IMR-90 (cell line): ENCODE measurements around the gene METTL4. TPM values are rescaled to one million over a fixed set of nuclear protein-coding genes. Genes with fewer than 3 reads are reported as not detected.

Source experiments
- ATAC-seq: fragments of 200-7000 bp; cut with Tn5 transposase; 2 replicates; pipeline ENCODE4 v1.9.1; 2020; ENCODE audit warnings: low read depth, mild to moderate bottlenecking, moderate library complexity
- BruUV-seq: library from RNA; stranded (reverse); fragments of 400-500 nt; replicated peaks from 2 replicates; lab custom pipeline; 2021; lab: Mats Ljungman, UMichigan
- CTCF ChIA-PET: fragments of 300-600 bp; formaldehyde crosslinking; extraction: SDS; loops from one replicate; lab custom pipeline; 2021; ENCODE audit warnings: antibody characterized with exemption; lab: Yijun Ruan, JAX
- POLR2A ChIA-PET: fragments of 300-600 bp; sonication (Branson Sonifier 250); formaldehyde crosslinking; loops from one replicate; lab custom pipeline; 2022; ENCODE audit warnings: antibody characterized with exemption; ENCODE audit not compliant: unreplicated experiment; lab: Charles Lee
- DNase-seq: peaks from one replicate; pipeline ENCODE4 v3.0.0; 2013
- H2AFZ ChIP-seq: replicated peaks from 2 replicates; pipeline ENCODE3; 2013; ENCODE audit warnings: low read length, mild to moderate bottlenecking; ENCODE audit not compliant: poor library complexity
- H2AK5ac ChIP-seq: 2 replicates; pipeline ENCODE4 v1.6.1; 2013; ENCODE audit warnings: low read depth, low read length, inconsistent platforms
- H2AK9ac ChIP-seq: replicated peaks from 2 replicates; pipeline ENCODE3; 2013; ENCODE audit warnings: mild to moderate bottlenecking, low read depth, low read length, moderate library complexity; ENCODE audit not compliant: poor library complexity
- H2BK120ac ChIP-seq: 2 replicates; pipeline ENCODE4 v1.6.1; 2013; ENCODE audit warnings: low read depth, low read length, inconsistent platforms
- H2BK15ac ChIP-seq: 3 replicates; pipeline ENCODE4 v1.6.1; 2013; ENCODE audit warnings: low read depth, low read length, inconsistent platforms
- H2BK20ac ChIP-seq: 2 replicates; pipeline ENCODE4 v1.6.1; 2013; ENCODE audit warnings: low read depth, mild to moderate bottlenecking, inconsistent platforms, low read length, moderate library complexity
- H2BK5ac ChIP-seq: 2 replicates; pipeline ENCODE4 v1.6.1; 2013; ENCODE audit warnings: mild to moderate bottlenecking, low read depth, low read length, inconsistent platforms; ENCODE audit not compliant: poor library complexity, severe bottlenecking
- H3K14ac ChIP-seq: replicated peaks from 2 replicates; pipeline ENCODE4 v1.6.1; 2013; ENCODE audit warnings: low read depth, low read length, inconsistent platforms
- H3K18ac ChIP-seq: 2 replicates; pipeline ENCODE4 v1.6.1; 2013; ENCODE audit warnings: low read depth, low read length, control low read depth
- H3K23ac ChIP-seq: 2 replicates; pipeline ENCODE4 v1.6.1; 2013; ENCODE audit warnings: low read depth, low read length, inconsistent platforms
- H3K27ac ChIP-seq: 2 replicates; pipeline ENCODE4 v1.5.1; 2013; ENCODE audit warnings: mild to moderate bottlenecking, control low read depth, low read length; ENCODE audit not compliant: insufficient read depth
- H3K27me3 ChIP-seq: 2 replicates; pipeline ENCODE4 v1.6.1; 2013; ENCODE audit warnings: low read length; ENCODE audit not compliant: control insufficient read depth, insufficient read depth
- H3K36me3 ChIP-seq: 2 replicates; pipeline ENCODE4 v1.6.1; 2013; ENCODE audit warnings: low read length, mixed read lengths; ENCODE audit not compliant: control insufficient read depth, insufficient read depth
- H3K4ac ChIP-seq: 2 replicates; pipeline ENCODE4 v1.6.1; 2013; ENCODE audit warnings: low read depth, low read length, inconsistent platforms
- H3K4me1 ChIP-seq: 2 replicates; pipeline ENCODE4 v1.6.1; 2013; ENCODE audit warnings: low read length, mixed read lengths; ENCODE audit not compliant: control insufficient read depth, insufficient read depth
- H3K4me2 ChIP-seq: 2 replicates; pipeline ENCODE4 v1.6.1; 2013; ENCODE audit warnings: low read depth, mild to moderate bottlenecking, control low read depth, low read length, moderate library complexity
- H3K4me3 ChIP-seq: 2 replicates; pipeline ENCODE4 v1.5.1; 2013; ENCODE audit warnings: low read depth, mild to moderate bottlenecking, control low read depth, low read length, moderate library complexity; ENCODE audit not compliant: insufficient read depth
- H3K56ac ChIP-seq: 2 replicates; pipeline ENCODE4 v1.6.1; 2013; ENCODE audit warnings: low read length, inconsistent platforms; ENCODE audit not compliant: insufficient read depth; ENCODE audit errors: extremely low read depth
- H3K79me1 ChIP-seq, 2 experiments: 2 replicates each; pipeline ENCODE4 v1.6.1; 2013; ENCODE audit warnings: low read length in 2 of 2, inconsistent platforms in 1 of 2, low read depth in 1 of 2
- H3K9ac ChIP-seq: 2 replicates; pipeline ENCODE4 v1.6.1; 2013; ENCODE audit warnings: low read depth, low read length, control low read depth
- H3K9me1 ChIP-seq: 2 replicates; pipeline ENCODE4 v1.6.1; 2013; ENCODE audit warnings: low read length, inconsistent platforms; ENCODE audit not compliant: insufficient read depth
- H3K9me3 ChIP-seq: 2 replicates; pipeline ENCODE4 v1.6.1; 2013; ENCODE audit warnings: low read length; ENCODE audit not compliant: control insufficient read depth, insufficient read depth
- H4K20me1 ChIP-seq: 2 replicates; pipeline ENCODE4 v1.6.1; 2013; ENCODE audit warnings: low read length, inconsistent platforms; ENCODE audit not compliant: insufficient read depth
- H4K5ac ChIP-seq: 2 replicates; pipeline ENCODE4 v1.6.1; 2013; ENCODE audit warnings: mild to moderate bottlenecking, low read depth, low read length, control low read depth
- H4K8ac ChIP-seq, 2 experiments: 2 replicates each; pipeline ENCODE4 v1.6.1; 2013; ENCODE audit warnings: low read depth in 2 of 2, low read length in 2 of 2, control low read depth in 1 of 2, inconsistent platforms in 1 of 2
- H4K91ac ChIP-seq: 2 replicates; pipeline ENCODE4 v1.6.1; 2013; ENCODE audit warnings: low read depth, low read length, inconsistent platforms; ENCODE audit not compliant: insufficient read depth
- BHLHE40 ChIP-seq: fragments of 150-350 bp; IDR thresholded peaks from 2 replicates; pipeline ENCODE4 v1.6.1; 2016; ENCODE audit warnings: mild to moderate bottlenecking, low read depth, low read length
- CEBPB ChIP-seq: IDR thresholded peaks from 2 replicates; pipeline ENCODE4 v1.6.1; 2012; ENCODE audit warnings: low read depth, low read length, improper control_type of control experiment
- CHD1 ChIP-seq: IDR thresholded peaks from 2 replicates; pipeline ENCODE4 v1.6.1; 2012; ENCODE audit warnings: low read depth, low read length, improper control_type of control experiment
- FOS ChIP-seq: fragments of 150-350 bp; IDR thresholded peaks from 2 replicates; pipeline ENCODE4 v1.6.1; 2016; ENCODE audit warnings: low read depth, low read length
- MAFK ChIP-seq: IDR thresholded peaks from 2 replicates; pipeline ENCODE4 v1.6.1; 2012; ENCODE audit warnings: low read depth, low read length, improper control_type of control experiment
- MXI1 ChIP-seq: IDR thresholded peaks from 2 replicates; pipeline ENCODE4 v1.6.1; 2012; ENCODE audit warnings: low read depth, mild to moderate bottlenecking, low read length, moderate library complexity, borderline replicate concordance
- NFE2L2 ChIP-seq: fragments of 150-350 bp; IDR thresholded peaks from 2 replicates; pipeline ENCODE4 v1.6.1; 2016; ENCODE audit warnings: low read depth, mild to moderate bottlenecking, low read length
- RCOR1 ChIP-seq: IDR thresholded peaks from 2 replicates; pipeline ENCODE4 v1.6.1; 2012; ENCODE audit warnings: mild to moderate bottlenecking, low read length, improper control_type of control experiment; ENCODE audit not compliant: insufficient replicate concordance
- SMC3 ChIP-seq: fragments of 150-350 bp; IDR thresholded peaks from 2 replicates; pipeline ENCODE4 v1.6.1; 2016; ENCODE audit warnings: low read depth, mild to moderate bottlenecking, antibody characterized with exemption, low read length, moderate library complexity
- USF2 ChIP-seq: fragments of 150-350 bp; IDR thresholded peaks from 2 replicates; pipeline ENCODE4 v1.6.1; 2017; ENCODE audit warnings: mild to moderate bottlenecking, antibody characterized with exemption, low read length, low read depth
- WGBS, 2 experiments: methylation state at CpG; one replicate each; pipeline versions ENCODE4 v1.1.5 to v1.1.7; 2013; ENCODE audit warnings: missing lambda C conversion rate in 2 of 2; ENCODE audit not compliant: insufficient read length in 1 of 2; ENCODE audit errors: extremely low coverage in 2 of 2; 5-methylcytosine and 5-hydroxymethylcytosine counted together
- dilution Hi-C: fragments of 300-500 bp; cut with HindIII; formaldehyde crosslinking; loops from one replicate; pipeline ENCODE4 v1.14.3; 2018; ENCODE audit warnings: low sequenced_read_pairs; ENCODE audit not compliant: unreplicated experiment
- in situ Hi-C: fragments of 300-500 bp; cut with MboI; formaldehyde crosslinking; loops from 3 replicates; pipeline ENCODE4 v1.14.3; 2019; ENCODE audit warnings: low sequenced_read_pairs, inconsistent platforms, mixed read lengths
- intact Hi-C: fragments of 100-400 bp; cut with micrococcal nuclease; formaldehyde crosslinking; loops from 2 replicates; pipeline ENCODE4 v1.10.0; 2022
- polyA plus RNA-seq, 3 experiments: library from polyadenylated mRNA; depleted of rRNA; stranded (reverse); fragments of >200 nt; gene quantifications; 2 replicates each; pipeline ENCODE4 v1.2.3, GENCODE V29; 2012; ENCODE audit warnings: low replicate concordance in 1 of 3
- total RNA-seq: library from RNA; depleted of rRNA; stranded (reverse); fragments of >200 nt; gene quantifications from 2 replicates; pipeline ENCODE4 v1.2.3, GENCODE V29; 2012
- TF ChIP-seq, protein P1 (sequence below): conservative IDR thresholded peaks from 2 replicates; pipeline ENCODE4 v1.5.1; 2012; ENCODE audit warnings: mild to moderate bottlenecking, low read depth, low read length, improper control_type of control experiment

The METTL4 gene
- total and polyA plus RNA-seq, 2 of the 4 experiments (the other 2 are of a cell fraction) = 4.9 to 5.4 TPM

DNA sequence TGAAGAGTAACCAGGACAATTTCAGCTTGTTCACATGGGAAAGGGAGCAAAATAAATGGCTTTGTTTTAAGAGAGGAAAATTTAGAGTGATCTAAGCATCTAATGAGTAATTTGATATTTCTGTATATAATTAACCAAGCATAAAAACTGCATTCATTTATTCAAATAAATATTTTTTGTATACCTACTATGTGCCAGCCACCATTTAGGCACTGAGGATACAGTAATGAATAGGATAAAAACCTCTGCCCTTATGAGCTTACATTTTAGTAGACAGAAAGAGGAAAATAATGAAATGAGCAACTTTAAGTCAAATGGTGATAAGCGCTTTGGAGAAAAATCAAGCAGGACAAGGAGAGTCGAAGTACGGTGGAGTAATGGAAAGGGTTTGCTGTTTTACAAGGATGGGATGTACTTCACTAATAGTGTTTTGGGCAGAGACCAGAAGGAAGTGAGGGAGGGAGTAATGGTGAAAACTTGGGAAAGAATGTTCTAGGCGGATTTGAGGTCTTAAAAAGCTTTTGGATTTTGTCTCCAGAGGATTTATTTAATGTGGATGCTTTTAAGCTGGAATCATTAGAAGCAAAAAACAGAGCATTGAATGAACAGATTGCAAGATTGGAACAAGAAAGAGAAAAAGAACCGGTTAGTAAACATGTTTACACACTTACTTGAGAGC, 17.5 kb upstream of the METTL4 start:
- POLR2A ChIA-PET = no interaction called here

More for the DNA sequence above, 17.5 kb upstream of the METTL4 start:
- no peaks in the 10 kb centered on the region for H3K27me3 ChIP-seq
- H3K9me3 ChIP-seq = no peaks in the 10 kb centered on the region
- H4K91ac ChIP-seq = no peak overlapping the region
- no peak overlapping the region for H2AK5ac ChIP-seq
- H4K8ac ChIP-seq = no peak overlapping the region
- H3K79me1 ChIP-seq = peaks cover under 1 to 14% of the 10 kb centered on the region in 2 experiments; a peak in 1 of 4 replicates
- no peak overlapping the region for H2BK20ac ChIP-seq
- no peak overlapping the region for H3K4me3 ChIP-seq
- no peak overlapping the region; the same call in 1 of the 2 replicates for H4K5ac ChIP-seq
- no peak overlapping the region for H2AFZ ChIP-seq
- no peak overlapping the region for H2BK15ac ChIP-seq
- no peak overlapping the region for H2BK5ac ChIP-seq
- CTCF ChIA-PET = interaction anchor here (0.6 kb wide), 1 partner anchor 672 kb away, joined by 3 read pairs; no protein-coding TSS in a partner anchor
- H3K23ac ChIP-seq = no peak overlapping the region
- WGBS, 2 experiments = 100% methylated on average over 2 to 3 of the region's 5 CpGs
- H3K4me2 ChIP-seq = no peak overlapping the region
- H3K4me1 ChIP-seq = peaks cover 5% of the 10 kb centered on the region
- intact Hi-C loops (no loop called here), dilution Hi-C loops (no loop called here), in situ Hi-C loops (no loop called here)
- no peak overlapping the region for H2BK120ac ChIP-seq
- H3K14ac ChIP-seq = no peak overlapping the region
- no peaks in the 10 kb centered on the region for H4K20me1 ChIP-seq
- no peak overlapping the region for H2AK9ac ChIP-seq
- TF ChIP-seq BHLHE40 (no peak), NFE2L2 (no peak), FOS (no peak), CEBPB (no peak), SMC3 (no peak), MXI1 (no peak), CHD1 (no peak), RCOR1 (no peak), USF2 (no peak), MAFK (no peak)
- TF ChIP-seq, protein P1, sequence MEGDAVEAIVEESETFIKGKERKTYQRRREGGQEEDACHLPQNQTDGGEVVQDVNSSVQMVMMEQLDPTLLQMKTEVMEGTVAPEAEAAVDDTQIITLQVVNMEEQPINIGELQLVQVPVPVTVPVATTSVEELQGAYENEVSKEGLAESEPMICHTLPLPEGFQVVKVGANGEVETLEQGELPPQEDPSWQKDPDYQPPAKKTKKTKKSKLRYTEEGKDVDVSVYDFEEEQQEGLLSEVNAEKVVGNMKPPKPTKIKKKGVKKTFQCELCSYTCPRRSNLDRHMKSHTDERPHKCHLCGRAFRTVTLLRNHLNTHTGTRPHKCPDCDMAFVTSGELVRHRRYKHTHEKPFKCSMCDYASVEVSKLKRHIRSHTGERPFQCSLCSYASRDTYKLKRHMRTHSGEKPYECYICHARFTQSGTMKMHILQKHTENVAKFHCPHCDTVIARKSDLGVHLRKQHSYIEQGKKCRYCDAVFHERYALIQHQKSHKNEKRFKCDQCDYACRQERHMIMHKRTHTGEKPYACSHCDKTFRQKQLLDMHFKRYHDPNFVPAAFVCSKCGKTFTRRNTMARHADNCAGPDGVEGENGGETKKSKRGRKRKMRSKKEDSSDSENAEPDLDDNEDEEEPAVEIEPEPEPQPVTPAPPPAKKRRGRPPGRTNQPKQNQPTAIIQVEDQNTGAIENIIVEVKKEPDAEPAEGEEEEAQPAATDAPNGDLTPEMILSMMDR = no peak
- H3K4ac ChIP-seq = no peak overlapping the region
- no peak overlapping the region for H3K27ac ChIP-seq
- no peak overlapping the region for H3K9ac ChIP-seq
- BruUV-seq = no TSS peak
- no peaks in the 10 kb centered on the region for H3K9me1 ChIP-seq
- H3K18ac ChIP-seq = no peak overlapping the region
- ATAC-seq (no peak), DNase-seq (no peak)
- H3K56ac ChIP-seq = no peak overlapping the region
- H3K36me3 ChIP-seq = no peaks in the 10 kb centered on the region; the same call in 1 of the 2 replicates
